NCI-H345 (cell line): ENCODE measurements around the gene COL1A2.

Source experiments
- DNase-seq: peaks from one replicate; lab custom pipeline; 2025; lab: John Stamatoyannopoulos, UW

Gene COL1A2

GRCh38 chr7:94394437-94395140, at the start of gene COL1A2:
Gene COL1A2, plus strand, starts transcription at chr7:94394895. Its CDS starts 137 bp downstream, at chr7:94395032.
- DNase-seq: peak; percentile 25

- DNase-seq: no peak
Observed at GRCh38 chr7:94345907-94346306, 48.8 kb upstream of the COL1A2 start.

DNA sequence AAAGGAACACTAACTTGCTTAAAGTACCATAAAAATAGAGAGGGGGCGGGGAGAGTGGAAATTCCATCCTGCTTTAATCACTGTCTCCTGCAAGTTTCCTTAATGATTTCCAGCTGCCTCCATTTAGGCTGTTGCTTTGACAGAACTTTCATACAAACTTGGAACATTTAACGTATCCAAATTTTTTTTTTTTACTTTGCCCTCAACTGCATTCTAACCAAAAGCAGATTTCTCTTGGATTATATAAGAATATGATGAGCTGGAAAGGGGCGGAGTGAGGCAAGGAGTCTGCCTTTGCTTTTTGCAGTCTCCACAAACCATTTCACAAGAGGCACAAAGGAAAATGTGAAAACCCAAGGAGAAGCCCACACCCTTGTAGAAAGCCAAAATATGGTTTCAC, 46.6 kb upstream of the COL1A2 start:
- no peak for DNase-seq

GRCh38 chr7:94350734-94351133, 44.0 kb upstream of the COL1A2 start:
- DNase-seq: peak; percentile 67

DNA sequence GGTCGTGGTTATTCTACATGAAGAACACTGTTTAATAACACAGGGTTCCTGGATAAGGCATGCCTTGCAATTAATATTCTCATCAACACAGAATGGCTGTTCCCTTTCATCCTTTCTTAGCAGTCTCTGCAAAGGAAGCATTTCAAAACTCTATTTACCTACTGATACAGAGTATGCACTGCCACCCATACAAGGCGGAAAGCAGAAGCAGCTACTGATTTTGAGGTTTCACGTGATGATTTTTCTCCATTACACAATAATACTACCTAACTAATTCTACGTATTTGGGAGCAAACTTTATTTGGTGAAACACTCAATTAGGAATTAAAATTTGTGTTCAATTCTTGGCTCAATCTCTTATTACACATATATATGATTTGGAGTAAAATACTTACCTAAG, 43.0 kb upstream of the COL1A2 start:
- no peak for DNase-seq

DNA sequence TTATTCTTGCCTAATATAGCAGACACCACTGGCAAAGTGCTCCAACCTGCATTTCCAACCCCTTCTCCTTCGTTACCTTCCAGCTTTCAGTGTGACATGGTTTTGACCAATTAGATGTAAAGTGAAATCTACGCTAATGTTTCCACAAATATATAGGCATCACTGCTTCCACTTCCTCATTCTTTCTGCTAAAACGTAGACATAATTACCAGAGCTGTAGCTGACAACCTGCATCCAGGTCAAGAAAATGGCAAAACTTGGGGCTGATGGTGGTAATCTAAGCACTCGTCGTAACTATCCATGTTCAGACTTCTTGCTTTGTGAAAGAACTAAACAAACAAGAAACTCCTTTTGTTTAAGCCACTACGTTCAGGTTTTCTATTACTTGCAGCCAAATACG, 41.8 kb upstream of the COL1A2 start:
- DNase-seq: no peak

DNA sequence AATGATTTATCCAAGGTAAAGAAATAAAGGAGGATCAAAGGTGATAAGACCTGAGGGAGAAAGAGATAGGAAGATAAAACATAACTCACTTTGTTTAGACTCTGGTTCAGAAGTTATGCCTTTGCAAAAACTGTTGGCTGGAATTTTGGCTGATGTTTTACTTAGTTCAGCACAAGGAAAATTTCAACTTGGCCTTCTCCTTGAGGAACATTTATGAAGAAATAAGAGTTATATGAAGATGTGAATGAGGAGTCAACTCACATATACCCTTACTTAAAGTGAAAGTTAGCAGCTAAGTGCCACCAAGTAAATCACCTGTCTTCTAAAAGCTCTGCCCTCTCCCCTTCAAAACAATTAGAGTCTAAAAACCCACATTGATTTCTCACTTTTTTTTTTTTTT, 39.7 kb upstream of the COL1A2 start:
- DNase-seq: no peak

- DNase-seq: no peak
Observed at GRCh38 chr7:94355454-94355853, 39.2 kb upstream of the COL1A2 start.

DNA sequence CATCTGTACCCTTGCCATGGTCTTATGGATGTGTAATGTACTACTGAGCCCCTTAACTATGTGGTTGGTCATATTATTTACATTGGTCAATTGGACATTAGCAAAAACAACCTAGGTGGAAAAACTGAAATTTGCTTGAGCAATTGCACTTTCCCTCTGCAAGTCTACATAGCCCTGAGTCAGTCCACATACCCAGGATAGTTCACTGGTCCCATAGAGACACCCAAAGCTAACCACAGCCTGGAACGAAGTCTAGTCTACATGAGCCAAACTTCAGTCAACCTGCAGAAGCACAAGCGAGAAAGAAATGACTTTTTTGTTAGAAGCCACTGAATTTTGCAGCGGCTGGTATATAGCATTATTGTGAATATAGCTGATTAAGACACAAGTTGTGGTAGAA, 37.6 kb upstream of the COL1A2 start:
- DNase-seq: no peak

DNA sequence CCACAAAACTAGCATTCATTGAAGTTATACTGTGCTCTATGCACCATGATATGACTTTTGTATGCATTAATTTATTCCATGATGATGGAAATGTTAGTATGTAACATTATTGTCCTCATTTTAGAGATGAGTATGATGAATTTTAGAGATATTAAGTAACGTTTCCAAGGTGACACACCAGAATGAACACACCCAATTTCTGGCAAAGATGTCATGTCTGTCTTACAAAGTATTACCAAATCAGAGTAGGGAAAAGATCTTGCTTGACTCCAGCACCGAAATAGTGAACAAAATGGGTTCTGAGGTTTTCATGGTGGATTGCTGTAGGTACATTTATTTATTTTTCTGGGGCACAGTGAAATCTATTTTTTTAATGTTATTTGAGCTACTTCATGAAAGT, 33.8 kb upstream of the COL1A2 start:
- no peak for DNase-seq

- no peak for DNase-seq
Observed at GRCh38 chr7:94362276-94362675, 32.4 kb upstream of the COL1A2 start.

DNA sequence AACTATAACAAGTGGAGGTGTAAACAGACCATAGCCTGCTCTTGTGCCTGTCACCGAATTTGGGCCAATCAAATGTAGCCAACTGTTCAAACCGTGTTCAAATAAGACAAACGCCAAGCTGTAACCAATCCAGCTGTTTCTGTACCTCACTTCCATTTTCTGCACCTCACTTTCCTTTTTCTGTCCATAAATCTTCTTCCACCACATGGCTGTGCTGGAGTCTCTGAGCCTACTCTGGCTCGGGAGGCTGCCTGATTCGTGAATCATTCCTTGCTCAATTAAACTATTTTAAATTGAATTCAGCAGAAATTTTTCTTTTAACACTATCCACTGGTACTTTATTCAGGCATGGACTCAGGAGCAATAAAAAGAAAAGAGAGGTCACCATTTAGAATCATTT, 29.9 kb upstream of the COL1A2 start:
- no peak for DNase-seq

DNA sequence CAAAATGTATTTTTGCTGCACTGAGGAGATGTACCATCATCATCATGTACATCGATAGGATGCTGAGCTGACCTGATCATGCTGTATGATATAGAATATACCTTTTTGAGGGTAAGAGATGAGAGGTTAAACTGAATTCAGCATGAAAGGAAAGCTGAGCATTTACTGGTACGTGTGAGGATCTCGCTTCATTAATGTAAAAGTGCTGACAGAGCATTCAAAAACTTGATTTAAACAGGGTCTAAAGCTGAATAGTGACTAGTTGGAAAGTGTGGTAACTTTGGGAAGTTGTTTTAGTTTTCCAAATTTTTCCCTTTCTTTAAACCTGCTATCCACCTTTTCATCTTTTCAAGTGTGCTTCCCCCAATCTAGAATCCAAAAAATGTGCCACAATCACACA, 28.5 kb upstream of the COL1A2 start:
- DNase-seq: no peak

DNA sequence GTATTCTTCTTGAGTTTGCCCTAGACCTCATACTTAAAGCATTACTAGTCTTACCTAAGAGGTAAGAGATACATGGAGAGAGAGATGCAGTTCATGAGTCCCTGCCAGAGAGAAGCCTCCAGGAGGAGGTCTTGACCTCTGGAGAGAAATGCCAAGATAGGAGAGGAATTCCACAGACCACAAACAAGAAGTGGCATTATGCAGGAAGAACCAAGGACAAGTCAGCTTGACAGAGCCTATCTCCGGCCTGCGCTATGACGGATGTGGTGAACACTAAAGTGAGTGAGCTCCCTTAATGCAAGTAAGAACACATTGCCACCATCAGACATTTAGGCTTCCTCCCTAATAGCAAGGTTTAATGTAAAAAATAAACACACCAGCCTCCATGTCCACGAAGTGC, 27.9 kb upstream of the COL1A2 start:
- no peak for DNase-seq

DNA sequence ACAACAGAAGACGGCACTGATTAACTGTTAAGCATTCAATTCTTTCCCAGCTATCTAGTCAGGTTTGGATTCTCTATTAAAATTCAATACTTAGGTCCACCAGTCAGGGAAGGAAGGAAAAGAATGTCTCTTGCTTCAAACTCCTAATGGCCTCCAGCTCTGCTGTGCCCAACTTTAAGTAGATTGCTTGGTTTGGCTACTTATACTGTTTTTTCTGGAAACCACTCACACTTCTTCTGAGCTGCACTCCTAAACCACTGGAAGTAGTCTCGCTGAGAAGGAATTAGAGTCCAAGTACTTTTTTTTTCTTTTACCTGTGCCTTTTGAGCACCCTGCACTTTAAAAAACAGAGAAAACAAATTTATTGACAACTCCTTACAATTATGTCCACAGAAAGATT, 26.7 kb upstream of the COL1A2 start:
- DNase-seq: no peak

DNA sequence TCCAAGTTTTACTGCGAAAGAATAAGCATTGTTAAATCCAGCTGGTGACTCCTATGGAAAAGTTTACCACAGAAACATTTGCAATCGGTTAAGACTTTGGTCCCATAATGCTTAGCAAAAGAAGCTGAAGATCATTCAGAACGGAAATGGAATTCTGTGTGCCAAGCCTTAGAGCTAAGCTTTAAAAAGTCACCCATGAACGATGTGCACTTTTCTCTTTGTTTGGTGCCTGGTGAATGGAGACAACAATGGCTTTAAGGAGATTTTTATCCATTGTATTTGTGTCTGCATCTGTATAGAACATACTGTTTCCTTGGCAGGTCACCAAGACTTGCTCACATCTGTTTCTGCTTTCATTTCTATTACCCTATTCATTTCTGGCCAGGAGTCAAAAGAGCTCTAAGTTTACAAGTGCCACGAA, 26.3 kb upstream of the COL1A2 start:
- peak; percentile 51 for DNase-seq

DNA sequence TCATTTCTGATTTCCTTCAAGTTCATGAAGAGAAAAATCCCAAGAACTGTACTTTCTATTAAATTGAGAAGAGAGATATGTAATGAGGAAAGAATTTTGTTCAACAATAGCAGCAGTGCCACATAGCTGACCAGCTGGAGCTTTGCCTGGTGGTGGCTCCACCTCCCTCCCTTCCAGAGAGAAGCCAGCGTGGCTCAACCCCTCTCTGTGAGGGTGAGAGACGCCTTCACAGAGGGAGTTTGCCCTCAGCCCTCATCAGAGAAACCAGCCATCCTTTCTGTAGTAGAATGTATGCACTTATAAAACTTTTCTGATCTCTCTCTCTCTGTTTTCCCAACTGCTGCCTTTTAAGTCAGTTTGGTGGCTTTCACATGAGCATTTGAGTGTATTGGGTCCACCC, 20.5 kb upstream of the COL1A2 start:
- DNase-seq: no peak

- no peak for DNase-seq
Observed at GRCh38 chr7:94374721-94375566, 19.8 kb upstream of the COL1A2 start.

DNA sequence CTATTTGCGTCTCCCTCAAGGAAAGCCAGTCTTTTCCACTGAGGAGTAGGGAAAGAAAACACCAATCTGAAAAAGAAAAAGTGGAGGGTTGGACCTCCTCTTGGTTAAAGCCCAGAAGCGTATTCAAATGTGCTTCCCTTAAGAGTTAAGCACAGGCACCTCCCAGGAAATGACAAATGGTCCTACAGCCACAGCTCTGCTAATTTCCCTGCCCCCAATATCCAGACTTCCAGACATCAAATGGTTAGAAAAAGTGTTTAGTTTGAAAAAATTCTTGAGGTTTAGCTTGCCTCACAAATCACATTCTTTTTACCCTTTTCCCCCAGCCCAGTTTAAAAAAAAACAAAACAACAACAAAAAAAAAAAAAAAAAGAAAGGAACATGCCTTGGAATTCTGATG, 19.0 kb upstream of the COL1A2 start:
- DNase-seq: no peak

DNA sequence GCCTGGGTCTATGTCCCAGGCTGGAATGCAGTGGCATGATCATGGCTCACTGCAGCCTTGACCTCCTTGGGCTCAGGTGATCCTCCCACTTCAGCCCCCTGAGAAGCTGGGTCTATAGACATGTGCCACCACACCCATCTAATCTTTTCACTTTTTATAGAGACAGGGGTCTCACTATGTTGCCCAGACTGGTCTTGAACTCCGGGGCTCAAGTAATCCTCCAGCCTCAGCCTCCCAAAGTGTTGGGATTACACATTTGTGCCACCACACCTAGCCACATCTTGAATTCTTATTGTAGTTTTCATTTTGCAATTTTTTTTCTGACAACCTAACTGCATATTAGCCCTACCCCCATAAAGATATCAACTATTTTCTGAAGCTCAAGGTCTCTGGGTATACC, 18.4 kb upstream of the COL1A2 start:
- DNase-seq: no peak

DNA sequence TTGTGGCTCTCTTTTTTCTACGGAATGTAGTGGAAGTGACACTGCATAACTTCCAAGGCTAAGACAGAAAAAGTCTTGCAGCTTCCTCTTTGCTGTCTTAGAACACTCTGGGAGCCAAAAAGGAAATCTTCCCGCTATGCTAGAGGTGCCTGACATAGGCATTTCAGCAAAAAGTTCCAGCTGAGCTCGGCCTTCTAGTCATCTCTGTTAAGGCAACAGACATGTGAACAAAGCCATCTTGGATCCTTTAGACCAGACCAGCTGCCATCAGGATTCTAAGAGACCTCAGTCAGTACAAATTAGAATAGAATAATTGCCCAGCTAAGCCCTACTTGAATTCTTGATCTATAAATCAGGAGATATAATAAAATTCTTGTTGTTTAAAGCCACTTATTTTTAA, 16.3 kb upstream of the COL1A2 start:
- no peak for DNase-seq

DNA sequence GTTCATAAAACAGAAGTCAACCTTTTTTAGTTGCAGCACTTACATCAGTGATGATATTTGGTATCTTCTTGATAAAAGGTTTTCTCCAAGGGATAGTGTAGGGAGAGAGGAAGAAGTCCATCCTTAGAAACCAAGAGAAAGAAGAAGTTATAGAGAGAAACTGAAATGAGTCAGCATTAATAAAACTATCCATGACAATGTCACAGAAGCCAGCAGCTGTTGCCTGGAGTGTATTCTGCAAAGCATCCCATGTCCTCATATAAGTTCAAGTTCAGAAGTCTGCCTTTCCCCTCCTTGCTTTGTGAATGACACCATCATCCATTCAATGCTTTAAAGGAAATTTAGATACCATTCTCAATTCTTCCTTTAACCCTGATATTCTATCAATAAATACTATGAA, 14.4 kb upstream of the COL1A2 start:
- DNase-seq: no peak

DNA sequence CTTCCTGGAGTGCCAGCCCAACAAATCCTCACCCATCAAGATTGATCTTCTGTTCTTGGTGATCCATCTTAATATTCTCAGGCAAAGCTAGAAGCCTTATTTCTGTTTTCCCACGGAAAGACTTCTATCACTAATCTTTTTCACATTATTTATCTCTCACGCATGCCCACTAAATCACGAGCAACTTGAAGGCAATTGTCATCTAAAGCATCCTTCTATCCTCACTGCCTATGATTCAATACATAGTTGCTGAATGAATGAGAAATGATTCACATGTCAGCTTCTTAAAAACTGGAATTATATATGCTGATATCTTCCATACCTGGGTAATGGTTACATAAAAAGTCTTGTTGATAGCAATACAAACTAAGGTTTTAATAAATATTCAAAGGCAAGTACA, 12.6 kb upstream of the COL1A2 start:
- DNase-seq: no peak

DNA sequence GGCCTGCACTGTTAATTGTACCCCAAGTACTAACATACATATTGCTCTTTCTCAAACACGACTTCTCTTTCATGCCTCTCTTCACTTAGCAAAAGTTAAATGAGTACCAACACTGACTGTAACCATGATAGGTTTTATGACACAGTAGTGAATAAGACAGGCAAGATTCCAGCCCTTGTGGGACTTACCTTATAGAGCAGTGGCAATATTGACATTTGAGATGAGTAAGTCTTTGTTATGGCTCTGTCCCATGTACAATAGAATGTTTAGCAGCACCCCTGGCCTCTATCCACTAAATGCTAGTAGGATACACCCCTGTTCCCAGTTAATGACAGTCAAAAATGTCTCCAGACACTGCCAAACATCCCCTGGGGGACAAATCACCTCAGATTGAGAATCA, 11.9 kb upstream of the COL1A2 start:
- DNase-seq: no peak
